DMS153 treated with DMSO at 0.1 percent for 48 hours (cell line): ENCODE measurements around the gene TMEM141.

ENCODE experiments used
- DNase-seq: peaks from one replicate; lab custom pipeline; 2025; ENCODE audit not compliant: unreplicated experiment; lab: John Stamatoyannopoulos, UW

Gene TMEM141

GRCh38 chr9:136790640-136791515 is at the start of gene TMEM141:
TSS of gene TMEM141 (plus strand) at chr9:136791344. CDS start at chr9:136791371, 27 bp downstream.
- DNase-seq = peak; percentile 99

DNA sequence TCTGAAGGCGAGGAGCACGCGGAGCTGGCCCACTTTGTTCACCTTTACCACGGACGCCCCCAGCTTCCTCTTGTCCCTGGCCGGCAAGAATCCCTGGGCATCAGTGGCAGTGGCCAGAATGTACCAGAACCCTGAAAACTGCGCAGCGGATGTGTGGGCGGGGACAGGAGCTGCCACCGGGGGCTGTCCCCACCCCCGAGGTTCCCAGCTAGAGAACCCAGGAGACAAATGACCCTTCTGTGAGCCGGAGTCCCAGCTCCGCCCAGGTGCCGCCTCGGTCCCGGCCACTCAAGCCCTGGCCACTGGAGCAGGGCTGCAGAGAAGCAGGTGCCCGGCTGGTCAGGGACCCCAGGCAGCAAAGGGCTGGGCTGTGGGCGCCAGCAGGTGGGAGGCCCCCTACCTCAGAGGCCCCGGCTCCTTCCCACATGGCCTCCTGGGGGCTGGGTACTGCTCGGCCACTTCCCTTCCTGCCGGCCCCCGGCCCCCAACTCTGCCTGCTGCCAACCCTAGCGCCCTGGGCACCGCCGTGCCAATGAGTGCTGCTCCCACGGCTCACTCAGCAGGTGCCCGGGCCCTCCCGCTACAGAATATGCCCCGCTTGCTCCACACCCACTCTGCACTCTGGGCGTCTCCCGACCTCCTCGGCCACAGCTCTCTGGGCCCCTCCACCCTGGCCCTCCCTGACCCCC is 49.1 kb upstream of the TMEM141 start:
- DNase-seq = no peak

DNA sequence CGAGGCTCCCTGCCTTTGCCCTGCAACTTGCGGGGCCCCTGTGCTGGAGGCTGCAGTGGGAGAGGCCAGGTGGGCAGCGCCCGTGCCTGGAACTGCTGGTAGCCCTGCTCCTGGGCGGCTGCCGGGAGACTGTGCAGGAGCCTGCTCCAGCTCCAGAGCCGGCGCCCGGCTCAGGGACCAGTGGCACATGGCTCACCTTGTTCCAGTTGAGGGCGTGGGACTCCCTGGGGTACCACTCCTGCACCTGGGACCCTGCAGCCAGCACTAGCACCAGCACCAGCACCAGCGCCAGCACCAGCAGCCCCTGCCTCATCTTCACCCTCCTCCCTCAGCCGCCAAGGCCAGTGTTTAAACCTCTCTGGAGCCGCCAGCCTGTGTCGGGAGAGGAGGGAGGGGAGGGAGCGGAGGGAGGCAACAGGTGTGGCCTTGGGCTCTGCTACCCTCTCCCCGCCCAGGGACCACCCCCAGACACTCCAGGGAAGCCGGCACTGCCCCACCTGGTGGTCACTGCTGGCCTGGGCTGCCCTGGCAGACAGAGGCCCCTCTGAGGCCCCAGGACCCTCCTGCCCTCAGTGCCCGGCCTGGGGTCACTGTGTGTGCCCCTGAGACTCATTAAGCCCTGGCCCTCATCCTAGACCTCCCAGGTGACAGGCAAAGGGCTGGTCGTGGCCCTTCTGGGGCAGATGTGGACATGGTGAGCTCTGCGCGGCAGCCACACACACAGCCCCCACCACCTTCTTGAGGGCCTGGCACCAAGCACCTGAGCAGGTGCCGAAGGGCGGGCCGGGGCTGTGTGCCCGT is 48.4 kb upstream of the TMEM141 start, which contains the start of gene LCN10:
Gene LCN10, minus strand, starts transcription at position 350 of the 801 bp plus-strand sequence. Its CDS starts 37 bp downstream, at position 313.
- peak; percentile 23 for DNase-seq

GRCh38 chr9:136743639-136744211 is 47.4 kb upstream of the TMEM141 start:
- no peak for DNase-seq

- no peak for DNase-seq
Measured at GRCh38 chr9:136744773-136745172, 46.4 kb upstream of the TMEM141 start.

- no peak for DNase-seq
Measured at GRCh38 chr9:136745389-136746154, 45.6 kb upstream of the TMEM141 start.

DNA sequence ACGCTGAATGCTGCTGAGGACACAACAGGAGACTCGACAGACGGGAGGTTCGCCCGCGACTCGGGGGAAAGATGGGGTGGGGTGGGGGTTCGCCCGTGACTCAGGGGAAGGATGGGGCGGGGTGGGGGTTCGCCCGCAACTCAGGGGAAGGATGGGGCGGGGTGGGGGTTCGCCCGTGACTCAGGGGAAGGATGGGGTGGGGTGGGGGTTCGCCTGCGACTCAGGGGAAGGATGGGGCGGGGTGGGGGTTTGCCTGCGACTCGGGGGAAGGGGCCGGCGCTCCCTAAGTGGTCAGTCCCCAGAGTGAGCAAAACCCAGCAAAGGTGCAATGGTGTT is 45.0 kb upstream of the TMEM141 start:
- no peak for DNase-seq

DNA sequence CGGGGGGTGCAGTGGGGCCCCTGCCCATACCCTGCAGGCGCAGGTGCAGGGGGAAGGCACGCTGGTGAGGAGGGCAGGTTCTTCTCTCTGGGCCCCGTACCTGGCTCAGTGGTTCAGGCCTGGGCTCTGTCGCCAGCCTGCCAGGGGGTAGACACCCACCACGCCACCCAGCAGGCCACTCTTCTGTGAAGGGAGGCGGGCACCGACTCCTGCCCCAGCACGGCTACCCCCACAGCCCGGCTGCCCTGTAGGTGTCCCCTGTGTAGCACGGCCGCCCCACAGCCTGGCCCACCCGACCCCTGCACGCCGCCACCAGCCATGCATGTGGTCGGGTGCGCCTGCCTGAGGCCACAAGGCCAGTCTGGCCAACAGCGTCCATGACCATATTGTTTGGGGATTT is 44.5 kb upstream of the TMEM141 start:
- no peak for DNase-seq

DNA sequence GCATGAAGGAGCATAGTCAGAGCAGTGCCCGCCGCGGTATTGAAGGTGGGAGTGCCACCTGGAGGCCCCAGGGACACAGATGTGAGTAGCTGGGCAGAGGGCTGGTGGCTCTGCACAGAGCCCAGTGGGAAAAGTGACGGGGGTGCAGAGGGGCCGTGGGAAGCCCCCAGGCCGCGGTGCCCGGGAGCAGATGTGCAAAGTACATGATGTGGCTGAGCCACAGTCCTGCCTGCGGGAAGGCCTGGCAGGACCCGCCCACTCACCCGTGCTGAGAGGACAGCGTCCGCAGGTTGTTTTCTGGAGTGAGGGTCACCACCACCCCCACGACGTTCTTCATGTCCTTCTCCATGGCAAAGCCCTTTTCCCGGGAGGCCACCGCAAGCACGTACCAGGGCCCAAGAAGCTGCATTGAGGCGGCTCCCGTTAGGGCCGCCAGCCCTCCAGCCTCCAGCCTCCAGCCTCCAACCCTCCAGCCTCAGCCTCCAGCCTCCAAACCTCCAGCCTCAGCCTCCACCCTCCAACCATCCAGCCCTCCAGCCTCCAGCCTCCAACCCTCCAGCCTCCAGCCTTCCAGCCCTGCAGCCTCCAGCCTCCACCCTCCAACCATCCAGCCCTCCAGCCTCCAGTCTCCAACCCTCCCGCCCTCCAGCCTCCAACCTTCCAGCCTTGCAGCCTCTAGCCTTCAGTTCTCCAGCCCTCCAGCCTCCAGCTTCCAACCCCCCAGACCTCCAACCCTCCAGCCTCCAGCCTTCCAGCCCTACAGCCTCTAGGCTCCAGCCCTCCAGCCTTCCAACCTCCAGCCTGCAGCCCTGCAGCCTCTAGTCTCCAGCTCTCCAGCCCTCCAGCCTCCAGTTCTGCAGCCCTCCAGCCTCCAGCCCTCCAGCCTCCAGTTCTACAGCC is 43.7 kb upstream of the TMEM141 start:
- no peak for DNase-seq

DNA sequence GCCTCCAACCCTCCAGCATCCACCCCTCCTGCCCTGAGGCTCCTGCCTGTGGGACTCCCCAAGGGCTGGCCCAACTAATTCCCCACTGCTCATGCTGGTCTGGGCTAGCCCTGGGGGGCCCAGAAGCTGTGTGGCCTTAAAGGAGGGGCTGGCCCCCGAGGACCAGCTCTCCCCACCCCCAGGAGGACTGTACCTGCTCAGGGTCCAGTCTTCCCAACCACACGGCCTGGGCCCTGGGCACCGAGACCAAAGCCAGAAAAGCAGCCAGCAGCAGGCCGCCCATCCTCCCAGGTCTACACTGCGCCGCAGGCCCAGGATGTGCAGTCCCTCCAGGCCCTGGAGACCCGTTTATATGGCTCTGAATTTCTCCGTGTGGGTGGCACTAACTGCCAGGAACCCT is 42.9 kb upstream of the TMEM141 start, which contains the start of gene LCN6:
Gene LCN6, minus strand, starts transcription at position 325 of the 400 bp plus-strand sequence. Its CDS starts 42 bp downstream, at position 283.
- DNase-seq = no peak

DNA sequence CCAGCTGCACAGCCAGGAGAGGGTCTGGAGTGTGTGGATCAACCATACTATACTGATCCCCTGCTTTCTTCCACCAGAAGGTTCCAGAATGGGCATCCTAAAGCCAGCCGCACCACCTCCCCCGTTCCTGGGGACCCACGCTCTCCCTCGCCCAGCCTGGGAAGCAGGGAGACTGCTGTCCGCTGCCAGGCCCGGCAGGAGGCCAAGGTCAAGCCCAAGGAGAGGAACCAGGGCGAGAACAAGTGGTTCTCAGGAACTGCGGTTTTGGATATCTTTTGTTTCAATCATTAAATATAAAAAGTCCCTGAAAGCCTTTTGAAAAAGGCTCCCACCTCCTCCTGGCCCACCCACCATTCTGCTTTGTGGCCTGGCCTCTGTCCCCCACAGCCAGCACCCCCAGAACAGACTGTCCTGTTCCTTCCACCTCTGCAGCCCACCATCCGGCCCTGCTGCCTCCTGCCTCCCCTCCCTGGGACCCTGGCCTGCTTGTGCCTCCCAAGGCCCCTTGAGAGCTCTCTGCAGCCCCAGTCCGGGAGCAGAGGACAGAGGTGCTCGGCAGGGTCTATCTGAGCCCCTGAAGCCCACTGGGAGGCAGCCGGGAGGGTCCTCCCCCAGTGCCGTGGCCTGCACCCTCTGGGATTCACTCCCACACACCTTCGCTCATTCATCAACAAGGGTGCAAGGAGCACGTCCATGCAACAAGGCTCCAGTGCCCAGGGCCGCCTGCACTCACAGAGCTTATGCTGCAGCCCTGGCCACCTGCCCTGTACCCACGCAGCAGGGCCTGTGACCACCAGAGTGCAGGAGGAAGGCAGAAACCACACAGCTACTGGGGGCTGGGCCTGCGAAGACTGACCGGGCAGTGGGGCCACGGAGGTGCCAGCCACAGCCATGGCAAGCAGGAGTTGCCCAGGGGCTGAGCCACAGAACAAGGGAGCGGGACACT is 42.2 kb upstream of the TMEM141 start:
- no peak for DNase-seq

DNA sequence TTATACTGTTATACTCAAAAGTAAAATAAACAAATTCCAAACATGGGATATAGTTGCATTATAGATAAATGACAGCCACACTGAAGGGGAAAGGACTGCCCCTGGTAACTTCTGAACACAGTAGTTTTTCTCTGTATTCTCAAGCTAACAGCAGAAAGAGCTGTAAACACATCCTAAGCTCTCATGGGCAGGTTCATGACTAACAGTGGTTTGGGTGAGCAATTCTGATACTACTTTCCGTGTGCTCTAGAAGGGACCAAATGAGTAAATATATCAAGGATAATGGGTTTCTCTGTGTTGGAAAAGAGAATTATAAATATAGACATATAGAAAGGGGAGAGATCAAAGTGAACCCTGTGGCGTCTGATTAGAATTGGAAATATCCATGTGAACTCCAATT is 40.6 kb upstream of the TMEM141 start:
- DNase-seq = no peak

GRCh38 chr9:136751244-136751643 is 39.9 kb upstream of the TMEM141 start:
- no peak for DNase-seq

- DNase-seq = no peak
Measured at GRCh38 chr9:136751814-136752213, 39.3 kb upstream of the TMEM141 start.

GRCh38 chr9:136753371-136754058 is 37.6 kb upstream of the TMEM141 start:
- no peak for DNase-seq

DNA sequence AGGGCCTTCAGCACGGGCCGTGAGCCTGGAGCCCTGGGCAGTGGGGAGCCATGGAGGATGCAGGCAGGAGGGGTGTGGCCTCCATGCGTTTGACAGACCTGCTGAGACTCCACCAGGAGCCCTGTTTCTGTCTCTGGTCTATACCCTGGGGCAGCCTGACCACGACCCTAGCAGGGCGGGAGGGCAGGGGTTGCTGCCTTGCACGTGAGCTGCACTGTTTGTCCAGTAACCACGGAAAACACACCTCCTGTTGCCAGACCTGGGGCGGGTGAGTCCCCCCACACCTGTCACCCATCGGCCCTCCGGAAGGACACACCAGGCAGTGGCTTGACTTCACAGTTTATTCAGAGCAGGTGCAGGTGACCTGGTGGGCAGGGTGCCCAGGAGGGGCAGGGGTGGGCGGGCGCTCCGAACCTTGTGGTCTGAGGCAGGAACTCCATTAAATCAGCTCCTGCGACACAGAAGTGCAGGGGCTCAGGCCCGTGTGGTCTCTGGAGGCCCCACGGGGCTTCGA is 37.0 kb upstream of the TMEM141 start:
- no peak for DNase-seq

DNA sequence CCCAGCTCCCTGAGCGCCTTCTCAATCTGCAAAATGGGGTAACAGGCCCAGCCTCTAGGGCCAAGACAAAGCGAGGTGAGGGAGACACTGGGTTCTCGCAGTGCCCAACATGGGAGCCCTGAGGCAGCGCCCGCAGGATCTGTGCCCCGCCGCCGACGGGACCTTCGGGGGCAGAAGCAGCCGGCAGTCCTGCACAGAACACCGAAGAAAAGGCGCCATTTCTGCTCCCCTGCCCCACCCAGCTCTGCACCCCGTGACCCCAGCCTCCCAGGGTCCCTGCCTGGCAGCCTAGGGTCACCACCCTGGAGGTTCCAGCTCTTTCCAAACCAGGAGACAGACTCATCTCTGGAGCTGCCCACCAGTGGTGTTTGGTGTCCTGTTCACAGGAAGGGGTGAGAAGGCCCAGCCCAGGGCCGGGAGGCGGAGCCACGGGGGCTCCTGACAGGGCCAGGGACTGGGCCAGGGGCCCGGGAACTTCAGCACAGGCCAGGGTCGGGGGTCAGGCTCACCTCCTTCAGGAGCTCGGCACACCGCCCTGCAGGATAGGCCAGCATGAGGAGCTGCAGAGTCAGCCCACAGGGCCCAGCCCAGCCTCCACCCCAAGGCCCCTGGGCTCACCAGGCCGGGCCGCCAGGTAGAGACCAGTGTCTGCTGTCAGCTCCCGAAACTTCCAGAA is 36.4 kb upstream of the TMEM141 start:
- DNase-seq = no peak
